Endothelial cell of umbilical vein (primary cell): ENCODE measurements around the gene PRR3. TPM values are rescaled to one million over a fixed set of nuclear protein-coding genes. Genes with fewer than 3 reads are reported as not detected.

Experiments used
- BruUV-seq: library from RNA; stranded (reverse); fragments of 400-500 nt; replicated peaks from 2 replicates; lab custom pipeline; 2021; lab: Mats Ljungman, UMichigan
- CTCF ChIA-PET: fragments of 300-600, 350-600 bp; sonication (Branson Sonifier 250); formaldehyde crosslinking; loops from one replicate; lab custom pipeline; 2021; ENCODE audit warnings: antibody characterized with exemption, inconsistent platforms; lab: Charles Lee
- POLR2A ChIA-PET: fragments of 300-600, 350-600 bp; sonication (Branson Sonifier 250); formaldehyde crosslinking; loops from one replicate; lab custom pipeline; 2021; ENCODE audit warnings: antibody characterized with exemption, inconsistent platforms; lab: Charles Lee
- DNase-seq: peaks from one replicate; pipeline ENCODE4 v3.0.0-alpha.2; 2011; ENCODE audit warnings: low read depth, low spot score
- FAIRE-seq: peaks from 2 replicates; lab custom pipeline; 2011; peaks lifted over from hg19 to GRCh38; lab: Jason Lieb, UNC
- H2AFZ ChIP-seq: 2 replicates; pipeline ENCODE4 v1.6.0; 2012; ENCODE audit warnings: low read depth, low read length, control low read depth, inconsistent platforms
- H3K27ac ChIP-seq: 2 replicates; pipeline ENCODE4 v1.5.1; 2011; ENCODE audit warnings: low read depth, mild to moderate bottlenecking, control low read depth, low read length, moderate library complexity; ENCODE audit not compliant: insufficient read depth
- H3K27me3 ChIP-seq, 2 experiments: 2 replicates each; pipeline versions ENCODE4 v1.6.0 to v1.6.1; 2011; ENCODE audit warnings: low read length in 2 of 2, mixed read lengths in 1 of 2; ENCODE audit not compliant: control insufficient read depth in 2 of 2, insufficient read depth in 2 of 2
- H3K36me3 ChIP-seq, 2 experiments: 2 replicates in 1 of 2; 3 replicates in 1 of 2; pipeline ENCODE4 v1.5.1; 2011; ENCODE audit warnings: low read length in 2 of 2, mild to moderate bottlenecking in 1 of 2, moderate library complexity in 1 of 2; ENCODE audit not compliant: control insufficient read depth in 2 of 2, insufficient read depth in 2 of 2; ENCODE audit errors: extremely low read depth in 1 of 2
- H3K4me1 ChIP-seq: 3 replicates; pipeline ENCODE4 v1.5.1; 2011; ENCODE audit warnings: mild to moderate bottlenecking, low read length; ENCODE audit not compliant: control insufficient read depth, insufficient read depth; ENCODE audit errors: extremely low read depth
- H3K4me2 ChIP-seq: 2 replicates; pipeline ENCODE4 v1.6.1; 2011; ENCODE audit warnings: low read length, control low read depth, mixed read lengths; ENCODE audit not compliant: insufficient read depth
- H3K4me3 ChIP-seq, 3 experiments: fragments of 200-600 bp in 1 of 3; sonication (generic), shearing (Covaris generic) in 1 of 3; replicated peaks in 1 of 3; 2 replicates each; pipeline ENCODE4 v1.5.1; 2011 to 2016; ENCODE audit warnings: control low read depth in 3 of 3, low read length in 3 of 3, mild to moderate bottlenecking in 2 of 3, inconsistent platforms in 1 of 3, low read depth in 1 of 3, moderate library complexity in 1 of 3; ENCODE audit not compliant: insufficient read depth in 1 of 3
- H3K79me2 ChIP-seq: 2 replicates; pipeline ENCODE4 v1.6.0; 2012; ENCODE audit warnings: low read length, inconsistent platforms; ENCODE audit not compliant: control insufficient read depth, insufficient read depth
- H3K9ac ChIP-seq: replicated peaks from 2 replicates; pipeline ENCODE3; 2011; ENCODE audit warnings: low read length, control low read depth; ENCODE audit not compliant: insufficient read depth; ENCODE audit errors: extremely low read depth
- H3K9me1 ChIP-seq: replicated peaks from 3 replicates; pipeline ENCODE4 v1.6.0; 2011; ENCODE audit warnings: mild to moderate bottlenecking, low read length; ENCODE audit not compliant: control insufficient read depth, insufficient read depth; ENCODE audit errors: extremely low read depth
- H3K9me3 ChIP-seq: replicated peaks from 2 replicates; pipeline ENCODE4 v1.5.1; 2012; ENCODE audit warnings: low read length, inconsistent platforms; ENCODE audit not compliant: control insufficient read depth, insufficient read depth
- H4K20me1 ChIP-seq: replicated peaks from 2 replicates; pipeline ENCODE3; 2011; ENCODE audit warnings: mild to moderate bottlenecking, low read length; ENCODE audit not compliant: control insufficient read depth, insufficient read depth; ENCODE audit errors: extremely low read depth
- CTCF ChIP-seq, 2 donors: IDR thresholded peaks; 1 replicate in 1 of 2; 2 replicates in 1 of 2; pipeline ENCODE4 v1.5.1; 2011; ENCODE audit warnings: low read length in 2 of 2, mild to moderate bottlenecking in 2 of 2, moderate library complexity in 2 of 2, control low read depth in 1 of 2, inconsistent platforms in 1 of 2, low read depth in 1 of 2; ENCODE audit not compliant: insufficient read depth in 1 of 2; ENCODE audit errors: extremely low read depth in 1 of 2
- FOS ChIP-seq: IDR thresholded peaks from 2 replicates; pipeline ENCODE4 v1.6.1; 2011; ENCODE audit warnings: mild to moderate bottlenecking, low read length, moderate library complexity, borderline replicate concordance; ENCODE audit not compliant: insufficient read depth
- GATA2 ChIP-seq: IDR thresholded peaks from 2 replicates; pipeline ENCODE4 v1.7.0; 2011; ENCODE audit warnings: low read depth, mild to moderate bottlenecking, moderate library complexity, mixed read lengths, low read length; ENCODE audit not compliant: insufficient read length, insufficient read depth
- JUN ChIP-seq: IDR thresholded peaks from 2 replicates; pipeline ENCODE4 v1.6.1; 2011; ENCODE audit warnings: borderline replicate concordance, low read depth; ENCODE audit not compliant: insufficient read length, insufficient read depth
- MAX ChIP-seq: IDR thresholded peaks from 2 replicates; pipeline ENCODE4 v1.6.1; 2011; ENCODE audit not compliant: insufficient read depth, insufficient read length
- dilution Hi-C: fragments of 300-500 bp; cut with MboI; formaldehyde crosslinking; loops from one replicate; pipeline ENCODE4 v1.15.0; 2019; ENCODE audit warnings: low sequenced_read_pairs; ENCODE audit not compliant: extremely low pct_ligation_motif_present
- intact Hi-C: fragments of 100-400 bp; cut with micrococcal nuclease; formaldehyde crosslinking; loops from one replicate; pipeline ENCODE4 v1.10.0; 2022
- polyA plus RNA-seq, 4 experiments: library from polyadenylated mRNA; depleted of rRNA in 3 of 4; stranded (reverse) in 3 of 4; unstranded in 1 of 4; fragments of >200 nt; gene quantifications; 2 replicates each; pipeline versions ENCODE4 v1.2.1 to v1.2.3, GENCODE V29; 2011 to 2012; ENCODE audit warnings: missing spikeins in 1 of 4
- total RNA-seq: library from RNA; stranded (reverse); gene quantifications from 2 replicates; pipeline ENCODE4 v1.2.3, GENCODE V29; 2021

The PRR3 gene
- total and polyA plus RNA-seq, 2 donors (not counting 3 experiments of a cell fraction or from before 2014, with no cell fraction given) = 10.6 to 22.3 TPM

GRCh38 chr6:30548375-30548774, 8.7 kb upstream of the PRR3 start:
- dilution Hi-C loops (no loop called here), intact Hi-C loops (no loop called here)
- Histone ChIP-seq H2AFZ (no peak overlapping the region), H3K9me1 (no peaks in the 10 kb centered on the region), H3K9ac (no peak overlapping the region), H3K79me2 (no peaks in the 10 kb centered on the region), H3K4me1 (peaks cover 10% of the 10 kb centered on the region), H3K27ac (no peak overlapping the region), H3K4me2 (no peak overlapping the region), H3K36me3 (peaks cover 0 to 23% of the 10 kb centered on the region in 2 experiments), H4K20me1 (no peaks in the 10 kb centered on the region), H3K9me3 (no peaks in the 10 kb centered on the region), H3K27me3 (no peaks in the 10 kb centered on the region), H3K4me3 (no peak overlapping the region)
- DNase-seq = no peak
- CTCF ChIA-PET = interaction anchor here (1.0 to 13.7 kb wide), 4 partner anchors 16 to 182 kb away, joined by 3 to 522 read pairs (median 4); no protein-coding TSS in a partner anchor
- TF ChIP-seq FOS (no peak), JUN (no peak), CTCF (IDR thresholded peaks at IDR 0.05; ENCODE audit: extremely low read depth in 1 of 2, insufficient read depth in 1 of 2, low read depth in 1 of 2, low read length in 2 of 2) (no peak), GATA2 (no peak), MAX (no peak)
- no TSS peak for BruUV-seq
- no peak for FAIRE-seq
- POLR2A ChIA-PET = interaction anchor here (0.6 kb wide), 1 partner anchor 38 kb away, joined by 3 read pairs; no protein-coding TSS in a partner anchor
